OCI-LY1 (cell line): ENCODE data around the gene CDRT15.

ENCODE experiments used
- H2AFZ ChIP-seq: fragments of 200-600 bp; sonication (generic), shearing (Covaris generic); 2 replicates; pipeline ENCODE4 v1.6.0; 2014; ENCODE audit warnings: antibody characterized with exemption, mild to moderate bottlenecking, low read length
- H3F3A ChIP-seq: fragments of 200-600 bp; sonication (generic), shearing (Covaris generic); 2 replicates; pipeline ENCODE4 v1.6.0; 2014; ENCODE audit warnings: mild to moderate bottlenecking, antibody characterized with exemption, low read length, moderate library complexity; ENCODE audit not compliant: insufficient read depth
- H3K27ac ChIP-seq: fragments of 200-600 bp; sonication (generic); 2 replicates; pipeline ENCODE4 v1.5.1; 2014; ENCODE audit warnings: low read length, mixed run types, mild to moderate bottlenecking, low read depth; ENCODE audit not compliant: poor library complexity, severe bottlenecking
- H3K27me3 ChIP-seq: fragments of 200-600 bp; sonication (generic); 2 replicates; pipeline ENCODE4 v1.6.0; 2014; ENCODE audit warnings: antibody characterized with exemption, mild to moderate bottlenecking, low read length, moderate library complexity; ENCODE audit not compliant: insufficient read depth
- H3K36me3 ChIP-seq: fragments of 200-600 bp; sonication (generic); 2 replicates; pipeline ENCODE4 v1.6.1; 2014; ENCODE audit warnings: mild to moderate bottlenecking, antibody characterized with exemption, low read length, moderate library complexity, mixed read lengths; ENCODE audit not compliant: insufficient read depth
- H3K4me1 ChIP-seq: fragments of 200-600 bp; sonication (generic); 2 replicates; pipeline ENCODE4 v1.5.1; 2014; ENCODE audit warnings: mild to moderate bottlenecking, low read length, moderate library complexity; ENCODE audit not compliant: insufficient read depth, severe bottlenecking
- H3K4me2 ChIP-seq: fragments of 200-600 bp; sonication (generic), shearing (Covaris generic); 2 replicates; pipeline ENCODE4 v1.6.1; 2014; ENCODE audit warnings: low read length
- H3K4me3 ChIP-seq: fragments of 200-600 bp; sonication (generic); 2 replicates; pipeline ENCODE4 v1.5.1; 2014; ENCODE audit warnings: low read length, low read depth, mild to moderate bottlenecking, mixed read lengths; ENCODE audit not compliant: poor library complexity, severe bottlenecking
- H3K79me2 ChIP-seq: fragments of 200-600 bp; shearing (Covaris generic); 2 replicates; pipeline ENCODE4 v1.6.1; 2016; ENCODE audit warnings: mixed run types, low read length, mixed read lengths; ENCODE audit not compliant: insufficient read depth
- H3K9ac ChIP-seq: fragments of 200-600 bp; sonication (generic), shearing (Covaris generic); 2 replicates; pipeline ENCODE4 v1.6.1; 2014; ENCODE audit warnings: mild to moderate bottlenecking, low read length, mixed read lengths
- H3K9me2 ChIP-seq: fragments of 200-600 bp; sonication (generic), shearing (Covaris generic); 2 replicates; pipeline ENCODE4 v1.6.1; 2014; ENCODE audit warnings: low read depth, mild to moderate bottlenecking, low read length, mixed read lengths
- H3K9me3 ChIP-seq: fragments of 200-600 bp; shearing (Covaris generic); 2 replicates; pipeline ENCODE4 v1.6.1; 2014; ENCODE audit warnings: low read length, mixed read lengths
- H4K20me1 ChIP-seq: fragments of 200-600 bp; sonication (generic), shearing (Covaris generic); 2 replicates; pipeline ENCODE4 v1.6.0; 2016; ENCODE audit warnings: mild to moderate bottlenecking, low read length; ENCODE audit not compliant: insufficient read depth
- EZH2 ChIP-seq: fragments of 200-600 bp; sonication (generic), shearing (Covaris generic); IDR thresholded peaks from 2 replicates; pipeline ENCODE4 v1.8.0; 2017; ENCODE audit warnings: borderline replicate concordance, mixed run types, mild to moderate bottlenecking, antibody characterized with exemption, low read length, moderate library complexity, mixed read lengths
- TF ChIP-seq, protein P1 (sequence below): fragments of 200-600 bp; sonication (generic), shearing (Covaris generic); IDR thresholded peaks from 2 replicates; pipeline ENCODE4 v1.5.1; 2017; ENCODE audit warnings: mild to moderate bottlenecking, antibody characterized with exemption, low read length, moderate library complexity, mixed read lengths

The CDRT15 gene

GRCh38 chr17:14203388-14203787, 33.3 kb downstream of the CDRT15 start:
- TF ChIP-seq, protein P1, sequence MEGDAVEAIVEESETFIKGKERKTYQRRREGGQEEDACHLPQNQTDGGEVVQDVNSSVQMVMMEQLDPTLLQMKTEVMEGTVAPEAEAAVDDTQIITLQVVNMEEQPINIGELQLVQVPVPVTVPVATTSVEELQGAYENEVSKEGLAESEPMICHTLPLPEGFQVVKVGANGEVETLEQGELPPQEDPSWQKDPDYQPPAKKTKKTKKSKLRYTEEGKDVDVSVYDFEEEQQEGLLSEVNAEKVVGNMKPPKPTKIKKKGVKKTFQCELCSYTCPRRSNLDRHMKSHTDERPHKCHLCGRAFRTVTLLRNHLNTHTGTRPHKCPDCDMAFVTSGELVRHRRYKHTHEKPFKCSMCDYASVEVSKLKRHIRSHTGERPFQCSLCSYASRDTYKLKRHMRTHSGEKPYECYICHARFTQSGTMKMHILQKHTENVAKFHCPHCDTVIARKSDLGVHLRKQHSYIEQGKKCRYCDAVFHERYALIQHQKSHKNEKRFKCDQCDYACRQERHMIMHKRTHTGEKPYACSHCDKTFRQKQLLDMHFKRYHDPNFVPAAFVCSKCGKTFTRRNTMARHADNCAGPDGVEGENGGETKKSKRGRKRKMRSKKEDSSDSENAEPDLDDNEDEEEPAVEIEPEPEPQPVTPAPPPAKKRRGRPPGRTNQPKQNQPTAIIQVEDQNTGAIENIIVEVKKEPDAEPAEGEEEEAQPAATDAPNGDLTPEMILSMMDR = peak; percentile 28
- TF ChIP-seq EZH2 = no peak
- Histone ChIP-seq H3K36me3 (peaks cover 11% of the 10 kb centered on the region), H3K4me2 (no peak overlapping the region), H3F3A (no peaks in the 10 kb centered on the region), H3K27me3 (no peaks in the 10 kb centered on the region), H4K20me1 (no peaks in the 10 kb centered on the region), H3K27ac (no peak overlapping the region), H3K4me1 (no peaks in the 10 kb centered on the region), H3K9me2 (no peaks in the 10 kb centered on the region), H2AFZ (no peak overlapping the region), H3K9ac (no peak overlapping the region), H3K4me3 (no peak overlapping the region), H3K9me3 (no peaks in the 10 kb centered on the region), H3K79me2 (no peaks in the 10 kb centered on the region)

GRCh38 chr17:14202388-14203166, 34.1 kb downstream of the CDRT15 start:
- Histone ChIP-seq H3K9me2 (no peaks in the 10 kb centered on the region), H3K27me3 (no peaks in the 10 kb centered on the region), H3K36me3 (peaks cover 14% of the 10 kb centered on the region), H3K79me2 (no peaks in the 10 kb centered on the region), H3K4me1 (no peaks in the 10 kb centered on the region), H3K4me3 (no peak overlapping the region), H2AFZ (no peak overlapping the region), H3K9ac (no peak overlapping the region), H3K27ac (no peak overlapping the region), H3F3A (no peaks in the 10 kb centered on the region), H3K4me2 (no peak overlapping the region), H4K20me1 (no peaks in the 10 kb centered on the region), H3K9me3 (no peaks in the 10 kb centered on the region)
- TF ChIP-seq, protein P1 = no peak
- TF ChIP-seq EZH2 = no peak

- no peaks in the 10 kb centered on the region for H4K20me1 ChIP-seq
- H3K27ac ChIP-seq = no peak overlapping the region
Measured at GRCh38 chr17:14201988-14202380, 34.7 kb downstream of the CDRT15 start.

More at GRCh38 chr17:14201988-14202380, 34.7 kb downstream of the CDRT15 start:
- Histone ChIP-seq H3K79me2 (no peaks in the 10 kb centered on the region), H3K9me3 (no peaks in the 10 kb centered on the region), H3K36me3 (peaks cover 10% of the 10 kb centered on the region), H2AFZ (no peak overlapping the region), H3K9me2 (no peaks in the 10 kb centered on the region), H3K4me2 (no peak overlapping the region), H3K4me3 (no peak overlapping the region), H3K9ac (no peak overlapping the region), H3K27me3 (no peaks in the 10 kb centered on the region), H3K4me1 (no peaks in the 10 kb centered on the region), H3F3A (no peaks in the 10 kb centered on the region)
- TF ChIP-seq, protein P1 = no peak
- no peak for TF ChIP-seq EZH2
